ENCODE measurements around the gene R3HDM1. TPM values are rescaled to one million over a fixed set of nuclear protein-coding genes. Genes with fewer than 3 reads are reported as not detected.
"Not testable (repeated sequence)": the region's sequence is repeated elsewhere in the genome, so short reads cannot be mapped to it uniquely, and the experiment has no call there.

Gene R3HDM1
- total RNA-seq, 2 donors from 2014 or later, result 31.8 to 42.9 TPM

DNA sequence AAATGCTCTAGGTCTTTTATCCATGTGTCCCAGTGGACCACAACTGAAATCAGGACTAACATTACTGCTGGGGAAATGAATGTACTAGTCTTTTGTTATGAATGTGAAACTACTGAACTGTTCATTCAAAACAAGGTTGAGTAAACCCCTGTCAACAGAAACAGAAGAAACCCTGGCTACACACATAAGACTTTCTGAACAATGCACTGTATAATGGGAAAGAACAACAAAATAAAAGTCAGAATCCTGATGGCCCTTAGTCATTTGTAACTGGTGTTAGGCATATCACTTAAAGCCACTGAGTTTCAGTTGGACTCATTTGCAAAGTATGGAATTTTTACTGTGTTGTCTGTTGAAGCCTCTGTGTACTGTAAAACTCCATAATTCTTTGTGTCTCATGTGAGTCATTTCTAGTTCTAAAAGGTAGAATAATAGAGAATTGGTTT lies 133.4 kb downstream of the R3HDM1 start:
- ATAC-seq (no peak), DNase-seq (no peak)
- Mint-ChIP-seq H3K27ac (no peak overlapping the region), H3K36me3 (ENCODE audit: low read depth) (peaks cover 7% of the 10 kb centered on the region), H3K4me3 (no peak overlapping the region), H3K27me3 (no peaks in the 10 kb centered on the region), H3K4me1 (peaks cover 6% of the 10 kb centered on the region)
- H3K9me3 ChIP-seq (ENCODE audit: control insufficient read depth, low read length, poor library complexity, severe bottlenecking), result no peaks in the 10 kb centered on the region

DNA sequence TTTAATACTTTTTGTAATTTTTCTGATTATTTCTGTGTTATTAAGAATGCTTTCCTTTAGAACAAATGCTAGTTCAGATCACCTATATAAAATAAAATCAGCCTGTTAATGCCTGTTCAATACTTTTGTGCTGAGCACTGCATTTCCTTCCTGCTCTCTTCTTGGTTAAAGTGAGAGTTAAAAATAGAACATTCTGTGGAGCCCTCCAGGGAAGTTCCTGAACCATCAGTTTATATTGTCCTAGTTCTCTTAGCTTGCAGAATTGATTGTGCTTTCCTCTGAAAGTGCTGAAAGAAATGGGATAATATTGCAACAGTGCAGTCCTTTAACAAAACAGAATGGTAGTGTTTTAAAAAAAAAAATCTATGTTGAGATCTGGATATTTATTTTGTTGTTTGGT lies 135.8 kb downstream of the R3HDM1 start:
- H3K27ac Mint-ChIP-seq, result no peak overlapping the region
- H3K9me3 ChIP-seq (ENCODE audit: control insufficient read depth, low read length, poor library complexity, severe bottlenecking), result no peaks in the 10 kb centered on the region
- peaks cover 6% of the 10 kb centered on the region for H3K4me1 Mint-ChIP-seq
- DNase-seq, result no peak
- H3K4me3 Mint-ChIP-seq, result no peak overlapping the region
- peaks cover 2% of the 10 kb centered on the region for H3K36me3 Mint-ChIP-seq (ENCODE audit: low read depth)
- H3K27me3 Mint-ChIP-seq, result no peaks in the 10 kb centered on the region
- no peak for ATAC-seq

DNA sequence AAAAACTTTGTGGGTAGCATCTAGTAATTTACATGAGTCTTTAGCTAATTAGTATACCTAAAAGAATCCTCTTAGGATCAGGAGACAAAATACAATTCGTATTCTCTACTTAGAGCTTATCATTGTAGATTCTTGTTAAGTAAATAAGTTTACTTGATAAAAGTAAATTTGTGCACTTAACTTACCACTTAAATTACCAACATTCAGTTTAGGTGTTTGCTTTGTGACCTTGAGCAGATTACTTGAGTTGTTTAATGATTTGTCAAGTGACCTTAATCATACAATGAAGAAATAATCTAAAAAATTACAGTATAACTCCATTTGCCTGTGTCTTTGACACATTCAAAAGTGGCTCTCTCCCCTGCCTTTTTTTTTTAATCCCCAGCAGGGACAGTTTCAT lies 143.2 kb downstream of the R3HDM1 start:
- Mint-ChIP-seq H3K36me3 (ENCODE audit: low read depth) (peaks cover 8% of the 10 kb centered on the region), H3K27me3 (no peaks in the 10 kb centered on the region), H3K4me3 (no peak overlapping the region), H3K4me1 (peaks cover 7% of the 10 kb centered on the region), H3K27ac (peak overlapping the region; percentile 21)
- no peaks in the 10 kb centered on the region for H3K9me3 ChIP-seq (ENCODE audit: control insufficient read depth, low read length, poor library complexity, severe bottlenecking)
- no peak for ATAC-seq
- no peak for DNase-seq

DNA sequence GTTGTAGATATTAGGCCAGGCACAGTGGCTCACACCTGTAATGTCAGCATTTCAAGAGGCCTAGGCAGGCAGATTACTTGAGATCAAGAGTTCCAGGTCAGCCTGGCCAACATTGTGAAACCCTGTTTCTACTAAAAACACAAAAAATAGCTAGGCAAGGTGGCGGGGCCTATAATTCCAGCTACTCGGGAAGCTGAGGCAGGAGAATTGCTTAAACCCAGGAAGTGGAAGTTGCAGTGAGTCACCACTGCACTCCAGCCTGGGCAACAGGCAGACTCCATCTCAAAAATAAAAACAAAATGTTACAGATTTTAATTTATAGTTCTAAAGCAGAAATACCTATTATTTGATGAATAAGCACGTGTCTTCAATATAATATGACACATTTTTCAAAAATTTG lies 144.7 kb downstream of the R3HDM1 start:
- no peak for DNase-seq
- H3K27ac Mint-ChIP-seq, result no peak overlapping the region

DNA sequence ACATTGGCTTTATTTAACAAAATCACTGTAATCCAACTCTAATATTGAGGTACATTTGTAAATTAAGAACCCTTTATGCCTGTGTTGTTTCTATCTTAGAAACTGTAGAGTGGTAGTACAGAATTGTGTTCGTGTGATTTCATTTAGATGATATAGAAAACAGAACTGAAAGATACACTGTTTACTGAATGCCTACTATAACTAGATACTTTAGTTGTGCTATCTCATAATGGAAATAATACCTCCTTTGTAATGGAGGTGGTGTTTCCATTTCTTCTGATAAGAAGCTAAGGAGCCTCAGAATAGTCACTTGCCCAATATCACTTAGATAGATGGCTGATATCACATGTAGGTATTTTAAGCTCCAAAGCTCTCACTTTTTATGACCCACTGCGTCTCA lies 147.8 kb downstream of the R3HDM1 start:
- Mint-ChIP-seq H3K4me1 (no peaks in the 10 kb centered on the region), H3K4me3 (no peak overlapping the region), H3K27ac (no peak overlapping the region), H3K36me3 (ENCODE audit: low read depth) (peaks cover 3% of the 10 kb centered on the region), H3K27me3 (no peaks in the 10 kb centered on the region)
- no peak for ATAC-seq
- no peak for DNase-seq
- no peaks in the 10 kb centered on the region for H3K9me3 ChIP-seq (ENCODE audit: control insufficient read depth, low read length, poor library complexity, severe bottlenecking)

More for the DNA sequence above, 144.7 kb downstream of the R3HDM1 start:
- H3K36me3 Mint-ChIP-seq (ENCODE audit: low read depth), result peaks cover 8% of the 10 kb centered on the region
- H3K4me1 Mint-ChIP-seq, result peaks cover 7% of the 10 kb centered on the region
- no peak for ATAC-seq
- no peak overlapping the region for H3K4me3 Mint-ChIP-seq
- H3K9me3 ChIP-seq (ENCODE audit: control insufficient read depth, low read length, poor library complexity, severe bottlenecking), result no peaks in the 10 kb centered on the region
- H3K27me3 Mint-ChIP-seq, result no peaks in the 10 kb centered on the region

DNA sequence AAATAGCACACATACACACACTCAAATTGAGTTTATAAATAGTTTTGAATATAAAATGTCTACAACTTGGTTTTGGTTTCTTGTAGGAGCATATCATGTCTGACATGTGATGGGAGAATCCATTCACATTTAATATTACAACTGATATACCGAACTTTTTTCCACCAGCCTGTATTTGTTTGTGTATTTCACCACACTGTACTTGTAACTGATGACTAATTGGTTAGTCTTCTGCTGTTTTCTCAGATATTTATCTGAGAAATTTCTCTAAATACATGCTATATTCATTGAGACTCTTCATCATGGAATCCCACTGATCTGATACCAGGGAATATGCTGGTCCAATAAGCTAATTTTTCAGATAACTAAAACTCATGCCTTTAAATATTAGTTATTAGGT lies 154.1 kb downstream of the R3HDM1 start:
- no peaks in the 10 kb centered on the region for H3K27me3 Mint-ChIP-seq
- ATAC-seq (no peak), DNase-seq (no peak)
- no peaks in the 10 kb centered on the region for H3K9me3 ChIP-seq (ENCODE audit: control insufficient read depth, low read length, poor library complexity, severe bottlenecking)
- no peak overlapping the region for H3K4me3 Mint-ChIP-seq
- H3K27ac Mint-ChIP-seq, result no peak overlapping the region
- peaks cover 2% of the 10 kb centered on the region for H3K36me3 Mint-ChIP-seq (ENCODE audit: low read depth)
- peaks cover 13% of the 10 kb centered on the region for H3K4me1 Mint-ChIP-seq

DNA sequence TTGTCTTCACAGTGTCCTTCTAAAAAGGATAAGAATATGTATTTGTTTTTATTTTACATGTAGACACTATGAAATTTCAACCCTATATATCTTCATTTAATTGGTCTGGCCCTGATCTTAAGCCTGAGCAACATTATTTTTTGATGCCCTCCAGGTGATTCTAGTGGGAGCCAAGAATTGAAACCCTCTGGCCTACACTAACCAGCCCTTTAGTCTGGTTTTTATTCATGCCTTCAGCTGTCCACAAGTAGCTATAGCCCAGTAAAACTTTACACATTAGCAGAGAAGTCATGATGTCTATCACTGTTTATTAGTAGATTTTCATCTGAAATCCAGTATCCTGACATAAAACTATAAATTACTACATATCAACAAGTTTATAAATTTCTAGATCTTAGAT lies 157.7 kb downstream of the R3HDM1 start:
- DNase-seq (no peak), ATAC-seq (no peak)
- Mint-ChIP-seq H3K27ac (peak overlapping the region; percentile 71), H3K4me1 (peaks cover 17% of the 10 kb centered on the region), H3K4me3 (no peak overlapping the region), H3K27me3 (no peaks in the 10 kb centered on the region), H3K36me3 (ENCODE audit: low read depth) (peaks cover 2% of the 10 kb centered on the region)
- H3K9me3 ChIP-seq (ENCODE audit: control insufficient read depth, low read length, poor library complexity, severe bottlenecking), result no peaks in the 10 kb centered on the region

DNA sequence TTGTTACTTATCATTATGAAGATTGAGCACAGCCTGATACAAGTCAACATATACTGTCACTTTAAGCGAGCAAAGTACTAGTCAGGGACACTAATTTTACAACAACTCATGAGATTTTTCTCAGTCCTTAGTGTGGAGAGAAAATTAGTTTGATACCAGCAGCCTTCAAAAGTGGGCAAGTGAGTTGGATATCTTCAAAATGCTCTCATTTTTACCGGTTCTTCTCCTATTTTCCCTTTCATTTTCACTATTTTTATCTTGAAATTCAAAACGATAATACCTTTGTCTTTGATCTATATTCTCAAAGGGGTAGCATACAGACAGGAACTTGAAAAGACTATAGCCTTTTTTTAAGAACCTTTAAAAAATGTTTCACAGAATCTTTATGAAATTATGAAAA lies 158.4 kb downstream of the R3HDM1 start:
- Mint-ChIP-seq H3K27ac (peak overlapping the region; percentile 71), H3K36me3 (ENCODE audit: low read depth) (peaks cover 2% of the 10 kb centered on the region), H3K4me3 (no peak overlapping the region), H3K27me3 (no peaks in the 10 kb centered on the region), H3K4me1 (peaks cover 17% of the 10 kb centered on the region)
- ATAC-seq (no peak), DNase-seq (no peak)
- H3K9me3 ChIP-seq (ENCODE audit: control insufficient read depth, low read length, poor library complexity, severe bottlenecking), result no peaks in the 10 kb centered on the region

DNA sequence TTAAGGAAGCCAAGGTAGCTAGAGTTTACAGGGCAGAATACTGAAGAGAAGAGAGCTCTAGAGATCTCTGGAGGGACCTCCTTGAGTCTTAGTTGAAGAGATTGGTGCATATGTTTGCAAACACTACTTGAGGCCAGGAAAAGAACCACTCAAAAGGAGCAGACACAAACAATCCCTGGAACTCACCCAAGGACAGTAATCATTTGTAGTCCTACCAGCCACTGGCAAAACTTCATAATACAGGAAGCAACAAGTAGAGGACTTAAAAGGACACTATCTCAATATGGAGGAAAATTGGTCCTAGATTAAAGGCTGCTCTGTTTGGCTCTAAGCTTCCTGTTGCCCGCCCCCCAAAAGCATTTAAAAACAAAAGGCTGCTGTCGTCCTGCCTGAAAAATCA lies 163.4 kb downstream of the R3HDM1 start:
- H3K9me3 ChIP-seq (ENCODE audit: control insufficient read depth, low read length, poor library complexity, severe bottlenecking), result no peaks in the 10 kb centered on the region
- no peak overlapping the region for H3K4me3 Mint-ChIP-seq
- ATAC-seq (no peak), DNase-seq (no peak)
- H3K36me3 Mint-ChIP-seq (ENCODE audit: low read depth), result peaks cover 9% of the 10 kb centered on the region
- peaks cover 15% of the 10 kb centered on the region for H3K4me1 Mint-ChIP-seq
- H3K27me3 Mint-ChIP-seq, result no peaks in the 10 kb centered on the region
- H3K27ac Mint-ChIP-seq, result peak overlapping the region; percentile 24

DNA sequence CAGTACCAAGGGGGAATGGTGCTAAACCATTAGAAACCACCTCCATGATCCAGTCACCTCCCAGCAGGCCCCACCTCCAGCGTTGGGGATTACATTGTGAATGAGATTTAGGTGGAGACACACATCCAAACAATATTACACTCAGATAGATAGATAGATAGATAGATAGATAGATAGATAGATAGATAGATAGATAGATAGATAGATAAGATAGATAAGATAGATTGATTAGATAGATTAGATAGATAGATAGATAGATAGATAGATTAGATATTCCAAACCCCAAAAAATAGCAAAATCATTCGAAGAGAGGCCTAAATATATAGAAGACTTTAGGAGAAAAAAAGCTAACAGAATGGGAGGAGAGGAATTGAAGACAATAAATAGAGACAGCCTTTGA lies 167.6 kb downstream of the R3HDM1 start:
- peak overlapping the region; percentile 34 for H3K27ac Mint-ChIP-seq
- ATAC-seq, result no peak
- no peaks in the 10 kb centered on the region for H3K27me3 Mint-ChIP-seq
- H3K9me3 ChIP-seq (ENCODE audit: control insufficient read depth, low read length, poor library complexity, severe bottlenecking), result no peaks in the 10 kb centered on the region
- peaks cover 9% of the 10 kb centered on the region for H3K36me3 Mint-ChIP-seq (ENCODE audit: low read depth)
- DNase-seq, result no peak
- H3K4me3 Mint-ChIP-seq, result no peak overlapping the region
- peaks cover 10% of the 10 kb centered on the region for H3K4me1 Mint-ChIP-seq

DNA sequence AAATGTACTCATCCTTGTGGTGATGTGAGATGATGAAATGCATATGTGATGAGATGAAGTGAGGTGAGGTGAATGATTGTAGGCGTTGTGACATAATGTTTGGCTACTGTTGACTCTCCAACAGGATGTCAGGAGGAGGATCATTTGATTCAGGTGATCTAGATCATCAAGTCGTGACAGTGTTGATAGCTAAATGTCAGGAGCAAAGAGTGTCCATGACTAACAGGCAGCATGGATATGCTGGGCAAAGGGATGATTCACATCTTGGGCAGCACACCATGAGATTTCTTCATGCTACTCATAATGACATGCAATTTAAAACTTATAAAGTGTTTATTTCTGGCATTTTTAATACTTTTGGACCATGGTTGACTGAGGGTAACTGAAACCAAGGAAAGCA lies 170.2 kb downstream of the R3HDM1 start:
- no peaks in the 10 kb centered on the region for H3K9me3 ChIP-seq (ENCODE audit: control insufficient read depth, low read length, poor library complexity, severe bottlenecking)
- ATAC-seq (no peak), DNase-seq (no peak)
- Mint-ChIP-seq H3K4me3 (no peak overlapping the region), H3K27me3 (no peaks in the 10 kb centered on the region), H3K36me3 (ENCODE audit: low read depth) (peaks cover 3% of the 10 kb centered on the region), H3K27ac (no peak overlapping the region), H3K4me1 (peaks cover 10% of the 10 kb centered on the region)

DNA sequence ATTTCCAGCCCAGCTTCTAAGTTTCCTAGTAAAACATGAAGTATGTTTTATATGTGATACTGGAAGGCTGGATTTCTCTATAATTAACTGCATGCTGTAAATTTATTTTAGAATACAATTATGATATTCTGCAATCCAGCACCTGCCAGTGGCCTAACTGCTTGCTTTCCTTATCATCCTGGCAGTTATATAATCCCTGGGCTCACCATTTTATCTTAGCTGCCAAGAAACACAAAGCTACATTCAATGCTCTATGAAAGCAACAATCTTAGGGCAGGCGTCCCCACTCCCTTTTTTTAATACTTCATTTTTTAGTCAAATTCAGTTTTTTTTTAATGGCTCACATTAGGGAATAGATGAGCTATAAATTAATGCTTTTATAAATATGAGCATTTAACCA lies 172.0 kb downstream of the R3HDM1 start:
- DNase-seq, result no peak
- no peak overlapping the region for H3K4me3 Mint-ChIP-seq
- no peak overlapping the region for H3K27ac Mint-ChIP-seq
- peaks cover 3% of the 10 kb centered on the region for H3K36me3 Mint-ChIP-seq (ENCODE audit: low read depth)
- H3K9me3 ChIP-seq (ENCODE audit: control insufficient read depth, low read length, poor library complexity, severe bottlenecking), result no peaks in the 10 kb centered on the region
- peaks cover 10% of the 10 kb centered on the region for H3K4me1 Mint-ChIP-seq
- no peak for ATAC-seq
- no peaks in the 10 kb centered on the region for H3K27me3 Mint-ChIP-seq

DNA sequence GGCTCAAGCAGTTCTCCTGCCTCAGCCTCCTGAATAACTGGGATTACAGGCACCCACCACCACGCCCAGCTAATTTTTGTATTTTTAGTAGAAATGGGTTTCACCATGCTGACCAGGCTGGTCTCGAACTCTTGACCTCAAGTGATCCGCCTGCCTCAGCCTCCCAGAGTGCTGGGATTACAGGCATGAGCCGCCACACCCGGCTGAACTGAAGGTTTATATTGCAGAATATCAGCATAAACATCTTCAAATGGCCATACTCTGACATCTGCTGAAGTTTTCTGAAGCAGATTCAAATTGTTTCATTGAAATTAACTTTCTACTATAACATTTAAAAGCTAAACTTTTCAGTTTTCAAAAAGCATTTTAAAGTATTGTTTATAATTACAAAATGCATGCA lies 172.8 kb downstream of the R3HDM1 start:
- H3K27me3 Mint-ChIP-seq; H3K9me3 ChIP-seq (ENCODE audit: control insufficient read depth, low read length, poor library complexity, severe bottlenecking); H3K27ac Mint-ChIP-seq; DNase-seq; H3K4me3 Mint-ChIP-seq; H3K36me3 Mint-ChIP-seq (ENCODE audit: low read depth); ATAC-seq; H3K4me1 Mint-ChIP-seq: not testable (repeated sequence)

DNA sequence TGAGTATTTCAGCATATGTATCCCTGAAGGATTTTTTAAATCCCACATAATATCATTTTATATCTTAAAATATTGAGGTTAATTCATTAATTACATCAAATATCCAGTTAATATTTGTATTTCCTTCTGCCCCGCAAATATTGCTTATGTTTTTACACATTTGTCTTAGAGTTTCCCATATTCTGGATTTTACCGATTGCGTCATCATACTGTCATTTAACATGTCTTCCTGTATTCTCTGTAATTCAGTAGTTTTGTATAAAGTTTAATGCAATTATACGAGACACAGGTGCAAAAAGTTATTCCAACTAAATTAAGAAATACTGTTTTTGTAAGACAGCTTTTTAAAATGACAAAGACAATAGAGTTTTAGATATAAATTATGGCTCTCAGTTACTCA lies 176.9 kb downstream of the R3HDM1 start:
- DNase-seq (no peak), ATAC-seq (no peak)
- Mint-ChIP-seq H3K36me3 (ENCODE audit: low read depth) (no peaks in the 10 kb centered on the region), H3K4me3 (no peak overlapping the region), H3K27ac (no peak overlapping the region), H3K4me1 (peaks cover 2% of the 10 kb centered on the region), H3K27me3 (no peaks in the 10 kb centered on the region)
- no peaks in the 10 kb centered on the region for H3K9me3 ChIP-seq (ENCODE audit: control insufficient read depth, low read length, poor library complexity, severe bottlenecking)
